GM23248 (cell line): ENCODE results near the gene HSH2D.

Experiments
- EZH2 ChIP-seq: fragments of 200-600 bp; sonication (generic); IDR thresholded peaks from 2 replicates; pipeline ENCODE4 v1.6.1; 2018; ENCODE audit warnings: antibody characterized with exemption, mild to moderate bottlenecking; ENCODE audit not compliant: insufficient read depth, poor library complexity, severe bottlenecking
- EZH2phosphoT487 ChIP-seq: fragments of 200-600 bp; sonication (generic); IDR thresholded peaks from 2 replicates; pipeline ENCODE4 v1.6.1; 2018; ENCODE audit warnings: antibody characterized with exemption, moderate library complexity, mild to moderate bottlenecking, low read depth; ENCODE audit not compliant: insufficient read depth

DNA sequence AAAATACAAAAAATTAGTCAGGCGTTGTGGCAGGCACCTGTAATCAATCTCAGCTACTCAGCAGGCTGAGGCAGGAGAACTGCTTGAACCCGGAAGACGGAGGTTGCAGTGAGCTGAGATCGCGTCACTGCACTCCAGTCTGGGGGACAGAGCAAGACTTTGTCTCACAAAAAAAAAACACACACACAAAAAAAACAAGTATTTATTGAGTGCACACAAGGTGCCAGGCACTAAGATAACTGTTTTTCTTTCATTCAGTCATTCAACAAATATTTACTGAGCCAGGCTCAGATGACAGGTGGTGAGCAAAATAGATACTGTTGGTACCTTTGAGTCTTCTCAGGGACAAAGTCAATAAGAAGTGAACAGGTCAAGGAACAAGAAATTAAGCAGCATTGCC, 23.6 kb downstream of the HSH2D start:
- TF ChIP-seq EZH2 = no peak
- TF ChIP-seq EZH2phosphoT487 = no peak
